H1 (cell line): ENCODE results near the gene RASSF10. TPM values are rescaled to one million over a fixed set of nuclear protein-coding genes. Genes with fewer than 3 reads are reported as not detected.

Experiments
- CTCF ChIA-PET: fragments of 300-600 bp; sonication (Branson Sonifier 250); formaldehyde crosslinking; loops from one replicate; lab custom pipeline; 2021; ENCODE audit not compliant: partially characterized antibody; lab: Charles Lee
- POLR2A ChIA-PET: fragments of 300-600 bp; sonication (Branson Sonifier 250); formaldehyde crosslinking; loops from one replicate; lab custom pipeline; 2021; ENCODE audit warnings: inconsistent platforms; ENCODE audit not compliant: partially characterized antibody; lab: Charles Lee
- DNase-seq, 2 experiments: peaks; one replicate each; pipeline versions ENCODE4 v3.0.0 to v3.0.0-alpha.2; 2010 to 2022; ENCODE audit warnings: low spot score in 2 of 2, low read depth in 1 of 2, mixed read lengths in 1 of 2
- FAIRE-seq: peaks from 2 replicates; lab custom pipeline; 2011; peaks lifted over from hg19 to GRCh38; lab: Jason Lieb, UNC
- H2AFZ ChIP-seq: 2 replicates; pipeline ENCODE4 v1.8.1; 2012; ENCODE audit warnings: low read length, inconsistent platforms
- H2AK5ac ChIP-seq: 2 replicates; pipeline ENCODE4 v1.6.1; 2013; ENCODE audit warnings: low read depth, low read length
- H2BK120ac ChIP-seq: replicated peaks from 2 replicates; pipeline ENCODE3; 2013; ENCODE audit warnings: low read depth, low read length, inconsistent platforms
- H2BK12ac ChIP-seq: 2 replicates; pipeline ENCODE4 v1.6.1; 2013; ENCODE audit warnings: low read depth, low read length
- H2BK15ac ChIP-seq: 2 replicates; pipeline ENCODE4 v1.6.1; 2013; ENCODE audit warnings: low read length
- H2BK20ac ChIP-seq: 2 replicates; pipeline ENCODE4 v1.6.1; 2013; ENCODE audit warnings: low read length
- H2BK5ac ChIP-seq: 2 replicates; pipeline ENCODE4 v1.6.1; 2013; ENCODE audit warnings: low read depth, low read length
- H3K14ac ChIP-seq: 2 replicates; pipeline ENCODE4 v1.6.1; 2013; ENCODE audit warnings: inconsistent platforms; ENCODE audit not compliant: insufficient read length
- H3K18ac ChIP-seq: 2 replicates; pipeline ENCODE4 v1.6.1; 2013; ENCODE audit warnings: low read length; ENCODE audit errors: extremely low read depth
- H3K23ac ChIP-seq: 2 replicates; pipeline ENCODE4 v1.6.1; 2013; ENCODE audit warnings: inconsistent platforms; ENCODE audit not compliant: insufficient read length
- H3K23me2 ChIP-seq: 2 replicates; pipeline ENCODE4 v1.6.1; 2013; ENCODE audit warnings: low read depth, low read length
- H3K27ac ChIP-seq: 2 replicates; pipeline ENCODE4 v1.6.1; 2011; ENCODE audit warnings: low read depth, low read length, inconsistent platforms
- H3K27me3 ChIP-seq, 4 experiments: replicated peaks in 1 of 4; 1 replicate in 1 of 4; 2 replicates in 3 of 4; pipeline versions ENCODE4 v1.6.1 to v1.8.1; 2011 to 2013; ENCODE audit warnings: low read length in 3 of 4, mild to moderate bottlenecking in 3 of 4, inconsistent platforms in 2 of 4, mixed read lengths in 2 of 4, moderate library complexity in 1 of 4; ENCODE audit not compliant: control insufficient read depth in 3 of 4, insufficient read depth in 3 of 4; ENCODE audit errors: extremely low read depth in 1 of 4
- H3K36me3 ChIP-seq, 4 experiments: 2 replicates each; pipeline versions ENCODE4 v1.6.1 to v1.8.1; 2011 to 2013; ENCODE audit warnings: mild to moderate bottlenecking in 4 of 4, low read length in 3 of 4, moderate library complexity in 2 of 4, control low read depth in 1 of 4, inconsistent platforms in 1 of 4; ENCODE audit not compliant: insufficient read depth in 4 of 4, control insufficient read depth in 2 of 4
- H3K4ac ChIP-seq: replicated peaks from 2 replicates; pipeline ENCODE3; 2013; ENCODE audit warnings: low read length, low read depth, mixed read lengths, inconsistent platforms; ENCODE audit not compliant: insufficient read length
- H3K4me1 ChIP-seq, 4 experiments: replicated peaks in 1 of 4; 1 replicate in 1 of 4; 2 replicates in 3 of 4; pipeline versions ENCODE4 v1.6.1 to v1.8.1; 2011 to 2013; ENCODE audit warnings: low read length in 3 of 4, inconsistent platforms in 2 of 4, mixed read lengths in 1 of 4; ENCODE audit not compliant: insufficient read depth in 4 of 4, control insufficient read depth in 3 of 4
- H3K4me2 ChIP-seq, 2 experiments: 2 replicates each; pipeline versions ENCODE4 v1.6.1 to v1.8.1; 2011 to 2013; ENCODE audit warnings: low read depth in 2 of 2, low read length in 2 of 2, control low read depth in 1 of 2, inconsistent platforms in 1 of 2, mild to moderate bottlenecking in 1 of 2; ENCODE audit not compliant: insufficient read depth in 1 of 2
- H3K4me3 ChIP-seq, 4 experiments: fragments of 200-600, 300-600 bp in 1 of 4; sonication (generic), shearing (Covaris generic), sonication (Bioruptor Twin) in 1 of 4; 2 replicates each; pipeline versions ENCODE4 v1.5.1 to v1.8.1; 2011 to 2016; ENCODE audit warnings: low read length in 4 of 4, low read depth in 3 of 4, control low read depth in 2 of 4, inconsistent platforms in 2 of 4, mild to moderate bottlenecking in 2 of 4, mixed read lengths in 1 of 4, moderate library complexity in 1 of 4; ENCODE audit not compliant: insufficient read depth in 2 of 4; ENCODE audit errors: extremely low read depth in 1 of 4
- H3K56ac ChIP-seq: replicated peaks from 2 replicates; pipeline ENCODE3; 2013; ENCODE audit warnings: low read depth, mild to moderate bottlenecking, mixed read lengths, low read length, inconsistent platforms; ENCODE audit not compliant: insufficient read length
- H3K79me1 ChIP-seq: 2 replicates; pipeline ENCODE4 v1.6.1; 2013; ENCODE audit warnings: low read depth, low read length, control low read depth
- H3K79me2 ChIP-seq, 2 experiments: 2 replicates each; pipeline versions ENCODE4 v1.6.1 to v1.8.1; 2012 to 2013; ENCODE audit warnings: low read length in 2 of 2, mild to moderate bottlenecking in 2 of 2, inconsistent platforms in 1 of 2; ENCODE audit not compliant: insufficient read depth in 2 of 2, control insufficient read depth in 1 of 2
- H3K9ac ChIP-seq, 4 experiments: replicated peaks in 1 of 4; 1 replicate in 1 of 4; 2 replicates in 3 of 4; pipeline versions ENCODE4 v1.6.1 to v1.8.1; 2011 to 2013; ENCODE audit warnings: low read depth in 3 of 4, low read length in 3 of 4, control low read depth in 2 of 4, mild to moderate bottlenecking in 2 of 4, moderate library complexity in 2 of 4, inconsistent platforms in 1 of 4; ENCODE audit errors: extremely low read depth in 1 of 4
- H3K9me3 ChIP-seq, 2 experiments: 2 replicates each; pipeline versions ENCODE4 v1.6.1 to v1.8.1; 2012 to 2013; ENCODE audit warnings: mild to moderate bottlenecking in 2 of 2, moderate library complexity in 2 of 2, control low read depth in 1 of 2, inconsistent platforms in 1 of 2, low read depth in 1 of 2, low read length in 1 of 2, mixed read lengths in 1 of 2; ENCODE audit not compliant: insufficient read depth in 2 of 2
- H4K20me1 ChIP-seq, 2 experiments: replicated peaks in 1 of 2; 2 replicates each; pipeline versions ENCODE3 to v1.8.1; 2011 to 2013; ENCODE audit warnings: inconsistent platforms in 2 of 2, low read length in 2 of 2, mild to moderate bottlenecking in 1 of 2; ENCODE audit not compliant: insufficient read depth in 2 of 2, control insufficient read depth in 1 of 2
- H4K5ac ChIP-seq: 2 replicates; pipeline ENCODE4 v1.6.1; 2013; ENCODE audit warnings: low read length, low read depth, mixed read lengths, inconsistent platforms; ENCODE audit not compliant: insufficient read length
- H4K8ac ChIP-seq: 2 replicates; pipeline ENCODE4 v1.8.0; 2013; ENCODE audit warnings: mild to moderate bottlenecking, moderate library complexity, low read length, inconsistent platforms; ENCODE audit not compliant: insufficient read depth; ENCODE audit errors: extremely low read depth
- H4K91ac ChIP-seq: replicated peaks from 2 replicates; pipeline ENCODE3; 2013; ENCODE audit warnings: low read length, mixed read lengths, inconsistent platforms; ENCODE audit not compliant: insufficient read length
- BRCA1 ChIP-seq: IDR thresholded peaks from 2 replicates; pipeline ENCODE4 v1.6.1; 2012; ENCODE audit warnings: low read depth, low read length, improper control_type of control experiment
- CBX5 ChIP-seq: fragments of 300-800, 300-1000 bp; sonication (generic); IDR thresholded peaks from 2 replicates; pipeline ENCODE4 v1.7.1; 2016; ENCODE audit warnings: antibody characterized with exemption, low read length, low read depth
- CHD2 ChIP-seq: IDR thresholded peaks from 2 replicates; pipeline ENCODE4 v1.6.1; 2012; ENCODE audit warnings: low read length, improper control_type of control experiment
- CREB1 ChIP-seq: IDR thresholded peaks from 2 replicates; pipeline ENCODE4 v1.6.1; 2012; ENCODE audit warnings: inconsistent platforms
- EZH2 ChIP-seq: fragments of 200-600 bp; sonication (generic); IDR thresholded peaks from 2 replicates; pipeline ENCODE4 v1.7.1; 2012; ENCODE audit warnings: low read depth, mild to moderate bottlenecking, moderate library complexity, low read length, inconsistent platforms; ENCODE audit not compliant: severe bottlenecking
- KDM1A ChIP-seq: fragments of 200-600, 300-600 bp; sonication (generic); IDR thresholded peaks from 2 replicates; pipeline ENCODE4 v1.7.1; 2016; ENCODE audit warnings: mild to moderate bottlenecking, low read length, borderline replicate concordance
- KDM4A ChIP-seq: IDR thresholded peaks from one replicate; pipeline ENCODE4 v1.7.1; 2012; ENCODE audit warnings: low read depth, mild to moderate bottlenecking, moderate library complexity, low read length, inconsistent platforms; ENCODE audit not compliant: severe bottlenecking
- RBBP5 ChIP-seq: IDR thresholded peaks from 2 replicates; pipeline ENCODE4 v1.7.1; 2012; ENCODE audit warnings: low read depth, mild to moderate bottlenecking, inconsistent platforms, low read length, moderate library complexity, borderline replicate concordance
- SAP30 ChIP-seq: fragments of 300-600 bp; sonication (generic); IDR thresholded peaks from 2 replicates; pipeline ENCODE4 v1.7.1; 2012; ENCODE audit warnings: low read length, moderate library complexity, mild to moderate bottlenecking, inconsistent platforms; ENCODE audit not compliant: insufficient read depth, insufficient replicate concordance
- SIN3A ChIP-seq, 2 experiments: IDR thresholded peaks in 1 of 2; conservative IDR thresholded peaks in 1 of 2; 2 replicates each; pipeline ENCODE4 v1.6.1; 2011 to 2012; ENCODE audit warnings: low read length in 2 of 2, improper control_type of control experiment in 1 of 2, low read depth in 1 of 2, mild to moderate bottlenecking in 1 of 2
- SIRT6 ChIP-seq: IDR thresholded peaks from one replicate; pipeline ENCODE4 v1.7.1; 2012; ENCODE audit warnings: low read length, inconsistent platforms
- SIX5 ChIP-seq: IDR thresholded peaks from 2 replicates; pipeline ENCODE4 v1.6.1; 2011; ENCODE audit warnings: mild to moderate bottlenecking, low read depth, low read length
- WGBS, 2 experiments: shearing (Covaris generic) in 1 of 2; methylation state at CpG; one replicate each; pipeline versions ENCODE4 v1.1.6 to v1.1.7; 2013 to 2015; ENCODE audit warnings: low lambda C conversion rate in 2 of 2, mixed read lengths in 2 of 2, inconsistent platforms in 1 of 2, low coverage in 1 of 2, missing lambda C conversion rate in 1 of 2; ENCODE audit not compliant: insufficient replicate concordance in 2 of 2, insufficient coverage in 1 of 2, insufficient read length in 1 of 2; ENCODE audit errors: extremely low coverage in 1 of 2, missing lambda C conversion rate in 1 of 2; 5-methylcytosine and 5-hydroxymethylcytosine counted together
- polyA plus RNA-seq, 7 experiments: library from polyadenylated mRNA; depleted of rRNA in 3 of 7; stranded (reverse) in 5 of 7; unstranded in 2 of 7; fragments of >200 nt in 5 of 7; fragments of 200-250 nt in 2 of 7; gene quantifications; 1 replicate in 5 of 7; 2 replicates in 1 of 7; 4 replicates in 1 of 7; pipeline versions ENCODE4 v1.2.1 to v1.2.3, GENCODE V29; 2011 to 2013; ENCODE audit warnings: missing spikeins in 2 of 7, mixed read lengths in 2 of 7
- total RNA-seq: library from RNA; stranded (reverse); fragmentation: NEBNext Ultra II Directional; extraction: Animal tissue kit (Norgen Biotek cat#: 25700); gene quantifications from 2 replicates; pipeline ENCODE4 v1.2.1, GENCODE V29; 2021

Gene RASSF10
- total and polyA plus RNA-seq, 2 of the 8 experiments (the other 6 are each of a cell fraction or from before 2014, with no cell fraction given) = 0.51 to 1.8 TPM

DNA sequence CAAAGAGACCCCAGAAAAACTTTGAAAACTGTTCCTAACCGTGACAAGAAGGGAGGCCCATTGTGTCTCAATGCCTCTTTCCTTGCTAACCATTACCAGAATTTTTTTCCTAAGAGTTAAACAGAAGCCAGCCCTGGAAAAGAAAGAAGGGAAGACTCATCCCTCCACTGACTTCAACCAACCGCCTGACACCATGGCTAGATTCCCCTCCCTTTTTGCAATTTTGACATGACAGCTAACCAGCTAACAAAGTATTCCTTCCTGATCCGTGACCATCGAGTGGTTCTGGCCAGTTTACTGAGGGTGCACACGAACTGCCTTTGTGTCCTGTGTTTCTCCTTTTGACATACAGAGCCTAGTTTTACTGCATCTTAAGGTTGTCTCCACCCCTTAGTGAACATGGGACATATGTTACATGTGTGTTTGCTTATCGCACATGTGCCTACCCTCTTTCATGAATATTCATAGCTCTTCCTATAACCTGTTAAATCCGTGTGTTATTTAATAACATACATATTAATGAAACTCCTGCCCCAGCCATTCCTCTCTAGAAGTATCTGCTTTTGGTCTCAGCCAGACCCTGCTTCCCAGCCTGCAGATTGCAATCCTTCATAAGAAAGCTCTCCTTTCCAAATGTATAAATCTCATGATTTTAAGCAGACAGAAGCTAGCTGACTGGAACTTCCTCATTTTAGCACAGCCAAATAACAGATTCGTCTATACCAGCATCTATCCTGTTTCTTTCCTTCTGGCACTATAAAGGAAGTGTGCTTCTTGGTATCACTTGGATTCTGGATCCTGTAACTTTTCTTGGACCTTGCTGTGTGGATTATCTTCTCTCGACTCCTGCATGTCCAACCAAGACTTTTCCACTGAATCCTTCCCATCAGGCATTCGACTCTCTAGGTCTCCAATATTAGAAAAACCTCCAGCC lies 37.8 kb downstream of the RASSF10 start:
- H3K4ac ChIP-seq = no peak overlapping the region
- no peak overlapping the region for H3K4me2 ChIP-seq
- H3K14ac ChIP-seq = no peak overlapping the region
- H2BK120ac ChIP-seq = no peak overlapping the region
- no peaks in the 10 kb centered on the region; a peak in 1 of 8 replicates for H3K36me3 ChIP-seq
- H3K56ac ChIP-seq = no peak overlapping the region
- no peak overlapping the region for H4K8ac ChIP-seq
- H4K20me1 ChIP-seq = no peaks in the 10 kb centered on the region
- FAIRE-seq (no peak), DNase-seq (no peak)
- ChIA-PET POLR2A (interaction anchor here (0.8 kb wide), 1 partner anchor 8 kb away, joined by 3 read pairs; no protein-coding TSS in a partner anchor), CTCF (interaction anchor here (1.5 kb wide), 1 partner anchor 82 kb away, joined by 4 read pairs; no protein-coding TSS in a partner anchor)
- H4K5ac ChIP-seq = no peak overlapping the region
- H2AFZ ChIP-seq = no peak overlapping the region
- H2BK20ac ChIP-seq = no peak overlapping the region
- no peaks in the 10 kb centered on the region for H3K79me1 ChIP-seq
- no peak overlapping the region for H2AK5ac ChIP-seq
- 89% methylated on average over 10 of the region's 10 CpGs; no CpG with 5 or more reads in 1 of the 2 experiments for WGBS, 2 experiments
- H3K27ac ChIP-seq = no peak overlapping the region
- H3K9ac ChIP-seq = no peak overlapping the region
- H3K9me3 ChIP-seq = 0 out of 4 replicates have a peak, but pooled peaks cover 0 to 2% of the 10 kb centered on the region in 2 experiments
- no peak overlapping the region for H4K91ac ChIP-seq
- no peaks in the 10 kb centered on the region; a peak in 1 of 7 replicates for H3K4me1 ChIP-seq
- no peak overlapping the region for H2BK5ac ChIP-seq
- no peak overlapping the region for H2BK12ac ChIP-seq
- H3K23ac ChIP-seq = no peak overlapping the region
- no peaks in the 10 kb centered on the region for H3K79me2 ChIP-seq
- no peaks in the 10 kb centered on the region for H3K23me2 ChIP-seq
- no peak overlapping the region for H3K4me3 ChIP-seq
- H2BK15ac ChIP-seq = no peak overlapping the region
- no peaks in the 10 kb centered on the region for H3K27me3 ChIP-seq
- H3K18ac ChIP-seq = no peak overlapping the region
- TF ChIP-seq BRCA1 (no peak), SIRT6 (no peak), SIX5 (no peak), CHD2 (no peak), EZH2 (no peak), SAP30 (no peak), RBBP5 (no peak), CREB1 (no peak), KDM4A (no peak), SIN3A (conservative IDR thresholded peaks at IDR 0.05 in 1 of 2, IDR thresholded peaks at IDR 0.05 in 1 of 2; ENCODE audit: low read depth in 1 of 2, low read length in 2 of 2) (no peak), CBX5 (no peak), KDM1A (no peak)
